Upper lobe of right lung (tissue), 1 donor: ENCODE data around the gene STOX2. TPM values are rescaled to one million over a fixed set of nuclear protein-coding genes. Genes with fewer than 3 reads are reported as not detected.

Experiments used
- ATAC-seq: fragments of 200-7000 bp; cut with Tn5 transposase; one replicate; pipeline ENCODE4 v1.9.1; 2020; ENCODE audit warnings: mild to moderate bottlenecking, moderate library complexity
- DNase-seq: peaks from one replicate; pipeline ENCODE4 v3.0.0-alpha.2; 2020
- H3K27ac ChIP-seq: fragments of 200-600 bp; one replicate; pipeline ENCODE4 v1.8.0; 2022
- H3K27me3 ChIP-seq: fragments of 200-600 bp; one replicate; pipeline ENCODE4 v1.8.0; 2022; ENCODE audit warnings: mild to moderate bottlenecking
- H3K36me3 ChIP-seq: fragments of 200-600 bp; one replicate; pipeline ENCODE4 v1.8.0; 2022
- H3K4me1 ChIP-seq: fragments of 200-600 bp; one replicate; pipeline ENCODE4 v1.8.0; 2022
- H3K4me3 ChIP-seq: fragments of 200-600 bp; one replicate; pipeline ENCODE4 v1.8.0; 2022; ENCODE audit warnings: mild to moderate bottlenecking
- H3K9me3 ChIP-seq: fragments of 200-600 bp; one replicate; pipeline ENCODE4 v1.8.0; 2022
- intact Hi-C: fragments of 100-400 bp; cut with DNase I; formaldehyde crosslinking; loops from one replicate; pipeline ENCODE4 v1.11.0; 2022
- total RNA-seq: library from RNA; stranded (reverse); fragmentation: NEBNext Ultra II Directional; extraction: Animal tissue kit (Norgen Biotek cat#: 25700); gene quantifications from one replicate; pipeline ENCODE4 v1.2.1, GENCODE V29; 2021
- TF ChIP-seq, protein P1 (sequence below): fragments of 200-600 bp; IDR thresholded peaks from one replicate; pipeline ENCODE4 v1.8.0; 2022; ENCODE audit warnings: antibody characterized with exemption
- donor health status: DM: no; HTN: yes; CAD: no; lungs with severe emphysema.

The STOX2 gene
- total RNA-seq, 1 donor from 2014 or later: 12.9 TPM

- intact Hi-C loops: no loop called here
- Histone ChIP-seq H3K27me3 (no peaks in the 10 kb centered on the region), H3K4me3 (no peak overlapping the region), H3K27ac (no peak overlapping the region), H3K36me3 (no peaks in the 10 kb centered on the region), H3K9me3 (no peaks in the 10 kb centered on the region), H3K4me1 (no peaks in the 10 kb centered on the region)
- TF ChIP-seq, protein P1, sequence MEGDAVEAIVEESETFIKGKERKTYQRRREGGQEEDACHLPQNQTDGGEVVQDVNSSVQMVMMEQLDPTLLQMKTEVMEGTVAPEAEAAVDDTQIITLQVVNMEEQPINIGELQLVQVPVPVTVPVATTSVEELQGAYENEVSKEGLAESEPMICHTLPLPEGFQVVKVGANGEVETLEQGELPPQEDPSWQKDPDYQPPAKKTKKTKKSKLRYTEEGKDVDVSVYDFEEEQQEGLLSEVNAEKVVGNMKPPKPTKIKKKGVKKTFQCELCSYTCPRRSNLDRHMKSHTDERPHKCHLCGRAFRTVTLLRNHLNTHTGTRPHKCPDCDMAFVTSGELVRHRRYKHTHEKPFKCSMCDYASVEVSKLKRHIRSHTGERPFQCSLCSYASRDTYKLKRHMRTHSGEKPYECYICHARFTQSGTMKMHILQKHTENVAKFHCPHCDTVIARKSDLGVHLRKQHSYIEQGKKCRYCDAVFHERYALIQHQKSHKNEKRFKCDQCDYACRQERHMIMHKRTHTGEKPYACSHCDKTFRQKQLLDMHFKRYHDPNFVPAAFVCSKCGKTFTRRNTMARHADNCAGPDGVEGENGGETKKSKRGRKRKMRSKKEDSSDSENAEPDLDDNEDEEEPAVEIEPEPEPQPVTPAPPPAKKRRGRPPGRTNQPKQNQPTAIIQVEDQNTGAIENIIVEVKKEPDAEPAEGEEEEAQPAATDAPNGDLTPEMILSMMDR: no peak
- no peak for DNase-seq
- ATAC-seq: no peak
Observed at GRCh38 chr4:183920512-183920911, 15.4 kb downstream of the STOX2 start.

- no peak overlapping the region for H3K27ac ChIP-seq
- H3K36me3 ChIP-seq: no peaks in the 10 kb centered on the region
- H3K9me3 ChIP-seq: no peaks in the 10 kb centered on the region
- TF ChIP-seq, protein P1: no peak
- no peaks in the 10 kb centered on the region for H3K4me1 ChIP-seq
- DNase-seq: no peak
- no peak for ATAC-seq
- no peaks in the 10 kb centered on the region for H3K27me3 ChIP-seq
- intact Hi-C loops: no loop called here
- no peak overlapping the region for H3K4me3 ChIP-seq
Observed at GRCh38 chr4:183921335-183921734, 16.2 kb downstream of the STOX2 start.

- H3K9me3 ChIP-seq: no peaks in the 10 kb centered on the region
- no peaks in the 10 kb centered on the region for H3K4me1 ChIP-seq
- H3K4me3 ChIP-seq: no peak overlapping the region
- DNase-seq: no peak
- intact Hi-C loops: no loop called here
- ATAC-seq: no peak
- TF ChIP-seq, protein P1: no peak
- H3K27ac ChIP-seq: no peak overlapping the region
- H3K27me3 ChIP-seq: no peaks in the 10 kb centered on the region
- H3K36me3 ChIP-seq: no peaks in the 10 kb centered on the region
Observed at GRCh38 chr4:183924362-183925044, 19.4 kb downstream of the STOX2 start.

- Histone ChIP-seq H3K4me3 (no peak overlapping the region), H3K27me3 (no peaks in the 10 kb centered on the region), H3K27ac (no peak overlapping the region), H3K36me3 (no peaks in the 10 kb centered on the region), H3K4me1 (no peaks in the 10 kb centered on the region), H3K9me3 (no peaks in the 10 kb centered on the region)
- DNase-seq (no peak), ATAC-seq (no peak)
- TF ChIP-seq, protein P1: no peak
- intact Hi-C loops: no loop called here
Observed at GRCh38 chr4:183926950-183927349, 21.8 kb downstream of the STOX2 start.

DNA sequence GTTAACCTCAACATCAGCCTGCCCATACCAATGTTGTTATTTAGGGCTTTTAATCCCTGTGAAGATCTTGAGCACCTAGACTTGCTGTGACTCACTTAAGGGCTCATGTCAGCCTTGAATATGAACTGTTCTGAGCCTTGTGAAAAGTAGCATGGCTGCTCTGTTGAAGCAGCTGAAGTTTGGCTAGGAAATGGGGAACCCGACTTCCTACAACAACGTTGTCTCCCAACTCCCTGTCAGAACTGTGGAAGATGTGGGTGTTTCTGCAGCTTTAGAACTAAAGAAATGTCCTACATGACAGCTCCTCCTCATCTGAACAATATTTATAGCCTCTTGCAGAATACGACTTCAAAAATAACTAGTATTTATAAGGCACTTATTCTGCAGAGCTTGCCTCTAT, 27.5 kb downstream of the STOX2 start:
- no peak overlapping the region for H3K4me3 ChIP-seq
- no peaks in the 10 kb centered on the region for H3K4me1 ChIP-seq
- H3K9me3 ChIP-seq: no peaks in the 10 kb centered on the region
- no peak for DNase-seq
- H3K27me3 ChIP-seq: no peaks in the 10 kb centered on the region
- no peak for ATAC-seq
- H3K36me3 ChIP-seq: no peaks in the 10 kb centered on the region
- intact Hi-C loops: no loop called here
- H3K27ac ChIP-seq: no peak overlapping the region
- TF ChIP-seq, protein P1: no peak

DNA sequence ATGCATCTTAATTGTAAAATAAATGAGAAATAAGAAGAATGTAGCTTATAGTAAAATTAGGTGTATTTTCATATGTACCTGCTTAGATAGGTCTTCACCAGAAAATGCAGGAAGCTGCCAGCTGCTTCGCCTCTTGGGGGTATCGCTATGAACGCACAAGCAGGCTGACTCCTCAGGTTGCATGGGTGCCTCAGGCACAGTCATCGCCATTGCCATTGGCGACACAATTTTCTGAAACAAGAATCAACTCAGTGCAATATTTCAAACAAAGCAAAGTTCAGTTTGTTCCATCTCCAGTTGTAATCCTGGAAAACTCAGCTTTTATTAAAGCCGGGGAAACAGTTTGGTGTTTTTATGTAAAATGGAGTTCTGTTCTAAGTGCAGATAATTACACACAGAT, 29.7 kb downstream of the STOX2 start:
- H3K4me3 ChIP-seq: no peak overlapping the region
- H3K4me1 ChIP-seq: no peaks in the 10 kb centered on the region
- DNase-seq (no peak), ATAC-seq (no peak)
- no peaks in the 10 kb centered on the region for H3K9me3 ChIP-seq
- TF ChIP-seq, protein P1: no peak
- no peaks in the 10 kb centered on the region for H3K36me3 ChIP-seq
- no peaks in the 10 kb centered on the region for H3K27me3 ChIP-seq
- intact Hi-C loops: no loop called here
- H3K27ac ChIP-seq: no peak overlapping the region
